IMR-90 (cell line): ENCODE results near the gene BMP7.

Source experiments
- CEBPB ChIP-seq: IDR thresholded peaks from 2 replicates; pipeline ENCODE4 v1.6.1; 2012; ENCODE audit warnings: low read depth, low read length, improper control_type of control experiment
- FOS ChIP-seq: fragments of 150-350 bp; IDR thresholded peaks from 2 replicates; pipeline ENCODE4 v1.6.1; 2016; ENCODE audit warnings: low read depth, low read length
- MAFK ChIP-seq: IDR thresholded peaks from 2 replicates; pipeline ENCODE4 v1.6.1; 2012; ENCODE audit warnings: low read depth, low read length, improper control_type of control experiment
- MAZ ChIP-seq: IDR thresholded peaks from 2 replicates; pipeline ENCODE4 v1.6.1; 2012; ENCODE audit warnings: low read depth, mild to moderate bottlenecking, low read length, improper control_type of control experiment, moderate library complexity, borderline replicate concordance
- MXI1 ChIP-seq: IDR thresholded peaks from 2 replicates; pipeline ENCODE4 v1.6.1; 2012; ENCODE audit warnings: low read depth, mild to moderate bottlenecking, low read length, moderate library complexity, borderline replicate concordance
- NFE2L2 ChIP-seq: fragments of 150-350 bp; IDR thresholded peaks from 2 replicates; pipeline ENCODE4 v1.6.1; 2016; ENCODE audit warnings: low read depth, mild to moderate bottlenecking, low read length
- POLR2A ChIP-seq: IDR thresholded peaks from 2 replicates; pipeline ENCODE4 v1.6.1; 2012; ENCODE audit warnings: mild to moderate bottlenecking, low read depth, low read length
- RAD21 ChIP-seq: IDR thresholded peaks from 2 replicates; pipeline ENCODE4 v1.6.1; 2012; ENCODE audit warnings: low read length, improper control_type of control experiment
- RCOR1 ChIP-seq: IDR thresholded peaks from 2 replicates; pipeline ENCODE4 v1.6.1; 2012; ENCODE audit warnings: mild to moderate bottlenecking, low read length, improper control_type of control experiment; ENCODE audit not compliant: insufficient replicate concordance
- RFX5 ChIP-seq: IDR thresholded peaks from 2 replicates; pipeline ENCODE4 v1.8.0; 2012; ENCODE audit warnings: low read depth, mild to moderate bottlenecking, low read length, moderate library complexity
- SMC3 ChIP-seq: fragments of 150-350 bp; IDR thresholded peaks from 2 replicates; pipeline ENCODE4 v1.6.1; 2016; ENCODE audit warnings: low read depth, mild to moderate bottlenecking, antibody characterized with exemption, low read length, moderate library complexity
- TF ChIP-seq, protein P1 (sequence below): conservative IDR thresholded peaks from 2 replicates; pipeline ENCODE4 v1.5.1; 2012; ENCODE audit warnings: mild to moderate bottlenecking, low read depth, low read length, improper control_type of control experiment
- TF ChIP-seq, protein P2 (sequence below): fragments of 150-350 bp; IDR thresholded peaks from 2 replicates; pipeline ENCODE4 v1.6.1; 2017; ENCODE audit warnings: mild to moderate bottlenecking, antibody characterized with exemption, low read length, low read depth

DNA sequence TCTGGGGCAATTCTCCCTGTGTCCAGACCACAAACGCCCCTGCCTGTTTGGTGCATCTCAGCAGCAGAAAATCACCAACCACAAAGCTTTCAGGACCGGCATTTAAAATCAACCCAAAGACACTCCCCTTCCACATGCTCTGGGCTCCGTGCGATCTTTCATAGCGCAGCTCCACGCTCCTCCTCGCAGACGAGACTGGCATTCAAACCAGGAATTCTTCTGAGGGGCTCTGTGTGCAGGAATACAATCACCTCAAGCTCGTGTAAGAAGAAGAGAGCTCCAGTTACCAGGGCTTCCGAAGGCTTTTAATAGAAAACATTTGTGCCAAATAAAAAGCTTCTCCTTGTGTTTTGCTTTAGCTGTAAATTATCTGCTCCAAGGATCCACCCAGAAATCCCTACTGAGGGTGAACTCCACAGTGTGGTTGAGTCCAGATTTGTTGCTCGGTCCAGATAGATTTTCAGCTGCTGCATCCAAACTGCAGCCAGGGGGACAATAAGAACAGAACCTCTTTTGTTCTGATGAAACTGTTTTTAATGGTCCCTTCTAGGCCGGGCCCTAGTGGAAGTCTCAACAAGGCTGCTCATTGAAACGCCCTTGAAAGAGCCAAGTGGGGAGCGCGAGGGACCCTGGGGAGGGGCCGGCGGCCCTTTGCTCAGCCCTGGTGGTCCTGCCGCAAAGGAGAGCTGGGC is 16.4 kb upstream of the BMP7 start:
- TF ChIP-seq POLR2A, result no peak
- TF ChIP-seq, protein P1, sequence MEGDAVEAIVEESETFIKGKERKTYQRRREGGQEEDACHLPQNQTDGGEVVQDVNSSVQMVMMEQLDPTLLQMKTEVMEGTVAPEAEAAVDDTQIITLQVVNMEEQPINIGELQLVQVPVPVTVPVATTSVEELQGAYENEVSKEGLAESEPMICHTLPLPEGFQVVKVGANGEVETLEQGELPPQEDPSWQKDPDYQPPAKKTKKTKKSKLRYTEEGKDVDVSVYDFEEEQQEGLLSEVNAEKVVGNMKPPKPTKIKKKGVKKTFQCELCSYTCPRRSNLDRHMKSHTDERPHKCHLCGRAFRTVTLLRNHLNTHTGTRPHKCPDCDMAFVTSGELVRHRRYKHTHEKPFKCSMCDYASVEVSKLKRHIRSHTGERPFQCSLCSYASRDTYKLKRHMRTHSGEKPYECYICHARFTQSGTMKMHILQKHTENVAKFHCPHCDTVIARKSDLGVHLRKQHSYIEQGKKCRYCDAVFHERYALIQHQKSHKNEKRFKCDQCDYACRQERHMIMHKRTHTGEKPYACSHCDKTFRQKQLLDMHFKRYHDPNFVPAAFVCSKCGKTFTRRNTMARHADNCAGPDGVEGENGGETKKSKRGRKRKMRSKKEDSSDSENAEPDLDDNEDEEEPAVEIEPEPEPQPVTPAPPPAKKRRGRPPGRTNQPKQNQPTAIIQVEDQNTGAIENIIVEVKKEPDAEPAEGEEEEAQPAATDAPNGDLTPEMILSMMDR, result no peak
- TF ChIP-seq FOS, result no peak
- TF ChIP-seq MAFK, result no peak
- TF ChIP-seq RFX5, result no peak
- TF ChIP-seq MAZ, result no peak
- TF ChIP-seq, protein P2, sequence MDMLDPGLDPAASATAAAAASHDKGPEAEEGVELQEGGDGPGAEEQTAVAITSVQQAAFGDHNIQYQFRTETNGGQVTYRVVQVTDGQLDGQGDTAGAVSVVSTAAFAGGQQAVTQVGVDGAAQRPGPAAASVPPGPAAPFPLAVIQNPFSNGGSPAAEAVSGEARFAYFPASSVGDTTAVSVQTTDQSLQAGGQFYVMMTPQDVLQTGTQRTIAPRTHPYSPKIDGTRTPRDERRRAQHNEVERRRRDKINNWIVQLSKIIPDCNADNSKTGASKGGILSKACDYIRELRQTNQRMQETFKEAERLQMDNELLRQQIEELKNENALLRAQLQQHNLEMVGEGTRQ, result no peak
- TF ChIP-seq SMC3, result no peak
- TF ChIP-seq MXI1, result no peak
- TF ChIP-seq CEBPB, result no peak
- no peak for TF ChIP-seq RAD21
- TF ChIP-seq RCOR1, result no peak
- TF ChIP-seq NFE2L2, result no peak
